Left ventricle myocardium inferior (tissue), 1 donor: ENCODE measurements around the gene AP4B1. TPM values are rescaled to one million over a fixed set of nuclear protein-coding genes. Genes with fewer than 3 reads are reported as not detected.

Source experiments
- DNase-seq: peaks from one replicate; pipeline ENCODE4 v3.0.0-alpha.2; 2020
- H3K27ac ChIP-seq: fragments of 200-600 bp; replicated peaks from 2 replicates; pipeline ENCODE4 v1.8.0; 2021
- H3K27me3 ChIP-seq: fragments of 200-600 bp; 2 replicates; pipeline ENCODE4 v1.8.0; 2021; ENCODE audit warnings: low read depth
- H3K36me3 ChIP-seq: fragments of 200-600 bp; 2 replicates; pipeline ENCODE4 v1.8.0; 2021
- H3K4me1 ChIP-seq: fragments of 200-600 bp; 2 replicates; pipeline ENCODE4 v1.8.0; 2021
- H3K4me3 ChIP-seq: fragments of 200-600 bp; 2 replicates; pipeline ENCODE4 v1.8.0; 2021; ENCODE audit warnings: mild to moderate bottlenecking, moderate library complexity
- H3K9me3 ChIP-seq: fragments of 200-600 bp; replicated peaks from 2 replicates; pipeline ENCODE4 v1.8.0; 2021
- intact Hi-C: fragments of 100-400 bp; cut with micrococcal nuclease; formaldehyde crosslinking; loops from one replicate; pipeline ENCODE4 v1.11.0; 2022
- total RNA-seq: library from RNA; stranded (reverse); fragmentation: NEBNext Ultra II Directional; extraction: Animal tissue kit (Norgen Biotek cat#: 25700); gene quantifications from one replicate; pipeline ENCODE4 v1.2.1, GENCODE V29; 2021
- TF ChIP-seq, protein P1 (sequence below): fragments of 200-600 bp; IDR thresholded peaks from 2 replicates; pipeline ENCODE4 v1.8.0; 2021; ENCODE audit warnings: antibody characterized with exemption, mild to moderate bottlenecking, borderline replicate concordance
- donor health status: DM: no; HTN: yes; CAD: no; lungs with severe emphysema.

The AP4B1 gene
- total RNA-seq, 1 donor from 2014 or later: 11.8 TPM

DNA sequence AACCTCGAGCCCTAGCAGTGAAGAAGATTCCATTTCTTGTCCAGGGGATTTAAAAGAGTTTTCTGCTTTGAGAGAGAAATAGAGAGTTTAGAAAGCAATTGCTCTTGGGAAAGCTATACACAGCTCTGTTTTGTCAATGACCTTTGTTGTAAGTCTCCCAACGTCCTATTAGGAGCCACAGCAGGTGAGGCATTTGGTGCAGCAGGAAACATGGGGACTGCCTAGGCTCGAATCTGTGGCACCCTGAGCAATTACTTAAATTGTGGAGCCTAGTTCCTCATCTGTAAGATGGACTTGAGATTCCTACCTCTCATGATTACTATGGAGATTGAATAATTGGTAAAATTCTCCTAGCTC, 8.7 kb upstream of the AP4B1 start:
- peak overlapping the region; percentile 4 for H3K4me3 ChIP-seq

DNA sequence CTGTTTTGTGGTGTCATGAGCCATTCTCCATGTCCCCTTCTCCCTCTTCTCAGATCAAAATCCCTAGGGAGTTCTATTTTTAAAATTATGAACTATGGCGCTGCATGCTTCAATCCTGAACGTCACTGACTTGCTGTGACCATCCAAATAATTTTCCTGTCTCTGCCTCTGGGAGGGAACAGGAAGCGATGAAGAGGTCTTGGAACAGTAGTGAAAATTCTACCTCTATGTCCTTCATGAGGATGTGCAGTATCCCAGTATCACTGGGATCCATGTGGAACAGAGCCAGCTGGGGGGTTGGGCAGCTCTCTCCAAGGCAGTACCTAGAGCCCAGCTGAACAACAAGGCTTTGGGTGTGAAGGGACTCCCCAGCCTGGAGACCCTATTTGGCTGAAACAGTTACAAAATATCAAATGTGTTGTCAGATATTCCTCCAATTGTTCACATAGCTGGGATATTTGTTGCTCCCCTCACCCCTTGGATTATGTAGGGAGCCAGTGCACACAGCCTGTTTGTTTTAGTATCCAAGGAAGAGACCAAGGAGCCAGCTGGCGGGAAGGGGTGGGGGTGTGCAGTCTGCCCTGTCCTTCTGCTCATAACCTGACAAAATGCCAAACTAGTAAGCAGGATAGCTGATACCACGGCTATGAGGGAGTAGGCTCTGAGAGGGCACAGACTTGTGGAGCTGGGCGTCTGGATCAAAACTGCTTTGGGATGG, 8.2 kb upstream of the AP4B1 start:
- H3K4me1 ChIP-seq: peaks cover 19% of the 10 kb centered on the region
- intact Hi-C loops: no loop called here
- H3K9me3 ChIP-seq: no peaks in the 10 kb centered on the region
- H3K27ac ChIP-seq: peak overlapping the region; percentile 84
- TF ChIP-seq, protein P1, sequence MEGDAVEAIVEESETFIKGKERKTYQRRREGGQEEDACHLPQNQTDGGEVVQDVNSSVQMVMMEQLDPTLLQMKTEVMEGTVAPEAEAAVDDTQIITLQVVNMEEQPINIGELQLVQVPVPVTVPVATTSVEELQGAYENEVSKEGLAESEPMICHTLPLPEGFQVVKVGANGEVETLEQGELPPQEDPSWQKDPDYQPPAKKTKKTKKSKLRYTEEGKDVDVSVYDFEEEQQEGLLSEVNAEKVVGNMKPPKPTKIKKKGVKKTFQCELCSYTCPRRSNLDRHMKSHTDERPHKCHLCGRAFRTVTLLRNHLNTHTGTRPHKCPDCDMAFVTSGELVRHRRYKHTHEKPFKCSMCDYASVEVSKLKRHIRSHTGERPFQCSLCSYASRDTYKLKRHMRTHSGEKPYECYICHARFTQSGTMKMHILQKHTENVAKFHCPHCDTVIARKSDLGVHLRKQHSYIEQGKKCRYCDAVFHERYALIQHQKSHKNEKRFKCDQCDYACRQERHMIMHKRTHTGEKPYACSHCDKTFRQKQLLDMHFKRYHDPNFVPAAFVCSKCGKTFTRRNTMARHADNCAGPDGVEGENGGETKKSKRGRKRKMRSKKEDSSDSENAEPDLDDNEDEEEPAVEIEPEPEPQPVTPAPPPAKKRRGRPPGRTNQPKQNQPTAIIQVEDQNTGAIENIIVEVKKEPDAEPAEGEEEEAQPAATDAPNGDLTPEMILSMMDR: no peak
- peaks cover 39% of the 10 kb centered on the region for H3K36me3 ChIP-seq
- H3K27me3 ChIP-seq: no peaks in the 10 kb centered on the region
- H3K4me3 ChIP-seq: peak overlapping the region; percentile 4
- peak; percentile 43 for DNase-seq

More for the DNA sequence above, 8.7 kb upstream of the AP4B1 start:
- H3K27me3 ChIP-seq: no peaks in the 10 kb centered on the region
- H3K36me3 ChIP-seq: peaks cover 34% of the 10 kb centered on the region
- H3K4me1 ChIP-seq: peaks cover 19% of the 10 kb centered on the region
- H3K27ac ChIP-seq: peak overlapping the region; percentile 84
- no peak for DNase-seq
- no peaks in the 10 kb centered on the region for H3K9me3 ChIP-seq
- intact Hi-C loops: no loop called here
- TF ChIP-seq, protein P1: no peak

DNA sequence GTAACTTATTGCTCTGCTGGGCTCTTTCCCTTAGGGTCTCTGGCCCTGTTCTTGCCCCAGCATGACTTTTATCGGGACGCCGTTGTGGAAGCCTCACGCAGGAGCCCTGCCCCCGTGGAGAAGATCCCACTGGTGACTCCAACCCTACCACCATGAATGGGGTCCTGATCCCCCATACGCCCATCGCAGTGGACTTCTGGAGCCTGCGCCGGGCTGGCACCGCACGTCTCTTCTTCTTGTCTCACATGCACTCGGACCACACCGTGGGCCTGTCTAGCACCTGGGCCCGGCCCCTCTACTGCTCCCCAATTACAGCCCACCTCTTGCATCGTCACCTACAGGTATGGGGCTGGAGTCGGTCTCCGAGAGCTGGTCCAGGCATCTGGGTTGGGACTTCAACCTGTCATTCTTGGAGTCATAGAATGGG, 849 bp upstream of the AP4B1 start:
- H3K9me3 ChIP-seq: no peaks in the 10 kb centered on the region
- H3K27me3 ChIP-seq: no peaks in the 10 kb centered on the region
- TF ChIP-seq, protein P1: no peak
- H3K36me3 ChIP-seq: peaks cover 48% of the 10 kb centered on the region
- H3K4me3 ChIP-seq: peak overlapping the region; percentile 71
- peak; percentile 22 for DNase-seq
- peak overlapping the region; percentile 93 for H3K27ac ChIP-seq
- intact Hi-C loops: loop anchor here (2.0 kb wide), 1 partner anchor 25 kb away; no protein-coding TSS in a partner anchor
- peaks cover 38% of the 10 kb centered on the region for H3K4me1 ChIP-seq

DNA sequence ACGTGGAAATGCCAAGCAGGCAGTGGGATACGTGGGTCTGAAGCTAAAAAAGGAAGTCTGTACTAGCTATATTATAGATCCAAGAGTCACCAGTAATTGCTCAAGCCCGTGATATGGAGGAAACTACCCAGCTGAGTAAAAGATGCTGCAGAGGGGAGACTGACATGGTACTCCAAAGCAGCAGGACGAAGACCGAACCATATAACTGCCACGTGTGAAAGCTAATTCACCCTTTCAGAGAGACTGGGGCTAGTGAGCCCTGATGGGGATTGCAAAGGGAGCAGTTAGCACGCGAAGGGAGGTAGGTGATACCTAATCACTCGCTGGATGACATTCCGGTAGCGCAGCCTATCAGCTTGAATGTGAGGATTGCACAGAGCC, 316 bp downstream of the AP4B1 start:
- Histone ChIP-seq H3K9me3 (no peaks in the 10 kb centered on the region), H3K36me3 (peaks cover 51% of the 10 kb centered on the region), H3K27ac (peak overlapping the region; percentile 93), H3K4me1 (peaks cover 42% of the 10 kb centered on the region), H3K4me3 (peak overlapping the region; percentile 71), H3K27me3 (no peaks in the 10 kb centered on the region)
- TF ChIP-seq, protein P1: no peak
- intact Hi-C loops: loop anchor here (2.0 kb wide), 1 partner anchor 27 kb away; no protein-coding TSS in a partner anchor
- no peak for DNase-seq

DNA sequence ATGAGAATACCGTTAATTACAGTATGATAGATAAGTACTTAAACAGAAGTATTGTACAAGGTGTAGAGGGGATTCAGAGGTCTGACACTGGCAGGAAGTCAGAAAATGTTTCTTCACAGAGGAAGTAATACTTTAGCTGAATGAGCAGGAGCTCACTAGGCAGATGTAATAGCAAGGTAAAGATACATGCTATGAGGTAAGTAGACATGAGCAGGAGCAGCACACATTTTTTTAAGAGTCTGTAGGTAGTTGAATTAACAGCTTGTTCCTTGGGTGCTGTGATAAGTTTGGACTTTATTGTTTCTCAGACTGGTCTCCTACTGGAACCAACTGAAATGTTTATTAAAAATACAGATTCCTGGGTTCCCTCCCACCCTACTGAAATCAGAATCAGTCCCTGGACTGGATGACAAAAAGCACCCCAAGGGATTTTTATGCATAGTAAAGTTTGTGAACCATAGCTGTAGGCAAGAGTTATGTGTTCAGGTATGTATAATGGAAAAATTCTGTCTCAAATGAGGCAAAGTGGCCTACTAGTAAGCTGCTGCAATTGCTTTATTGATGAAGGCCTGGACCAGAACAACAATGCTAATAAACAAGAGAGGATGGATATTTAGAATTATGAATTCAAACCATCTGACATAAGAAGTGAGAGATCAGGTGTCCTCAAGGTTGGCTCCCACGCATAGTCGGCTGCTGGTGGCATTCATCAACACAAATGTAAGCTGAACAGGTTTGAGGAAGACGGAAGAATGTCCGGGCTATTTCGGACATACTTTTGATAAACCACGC, 902 bp downstream of the AP4B1 start:
- H3K27me3 ChIP-seq: no peaks in the 10 kb centered on the region
- TF ChIP-seq, protein P1: no peak
- peak overlapping the region; percentile 93 for H3K27ac ChIP-seq
- DNase-seq: no peak
- no peaks in the 10 kb centered on the region for H3K9me3 ChIP-seq
- H3K4me3 ChIP-seq: peak overlapping the region; percentile 71
- intact Hi-C loops: loop anchor here (2.0 kb wide), 1 partner anchor 27 kb away; no protein-coding TSS in a partner anchor
- peaks cover 51% of the 10 kb centered on the region for H3K36me3 ChIP-seq
- peaks cover 47% of the 10 kb centered on the region for H3K4me1 ChIP-seq
